AG20443 (cell line): ENCODE data around the gene ESYT2.
"Not testable (repeated sequence)": the region's sequence is repeated elsewhere in the genome, so short reads cannot be mapped to it uniquely, and the experiment has no call there.

Experiments used
- DNase-seq: peaks from one replicate; pipeline ENCODE4 v3.0.0; 2012; ENCODE audit warnings: low spot score, mixed read lengths

ESYT2 gene

DNA sequence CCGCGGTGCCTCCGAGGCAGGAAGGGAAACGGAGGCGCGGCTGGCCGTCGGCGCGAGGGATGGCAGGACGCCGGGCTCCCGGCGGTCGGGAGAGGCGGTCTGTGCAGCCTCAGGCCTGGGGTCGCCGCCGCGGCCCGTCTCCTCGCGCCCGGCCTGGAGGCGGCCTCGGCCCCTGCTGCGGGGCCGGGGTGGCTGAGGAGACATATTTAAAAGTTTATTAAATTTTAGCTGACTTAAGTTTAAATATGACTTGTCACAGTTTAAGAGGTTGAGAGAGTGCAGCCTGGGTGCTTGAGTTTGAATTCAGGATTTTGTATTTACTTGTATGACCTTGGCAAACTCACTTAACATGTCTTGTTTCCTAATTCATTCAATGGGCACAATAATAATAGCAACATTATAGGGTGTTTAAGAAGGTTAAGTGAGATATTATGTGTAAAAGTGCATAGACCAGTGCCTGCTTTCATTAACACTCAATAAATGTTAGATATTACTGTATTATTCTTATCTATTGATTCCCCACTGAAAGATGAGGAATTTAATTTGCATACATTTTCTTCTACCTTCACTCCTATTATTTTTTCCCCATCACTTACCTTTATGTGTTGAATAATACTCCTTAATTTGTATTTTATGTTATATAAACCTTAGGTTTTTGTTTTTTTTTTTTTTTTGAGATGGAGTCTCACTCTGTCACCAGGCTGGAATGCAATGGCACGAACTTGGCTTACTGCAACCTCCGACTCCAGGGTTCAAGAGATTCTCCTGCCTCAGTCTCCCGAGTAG lies 27.8 kb upstream of the ESYT2 start:
- DNase-seq: no peak

GRCh38 chr7:158854681-158855081 lies 25.4 kb upstream of the ESYT2 start:
- DNase-seq: no peak

- DNase-seq: no peak
These were observed 21.3 kb upstream of the ESYT2 start for GRCh38 chr7:158850545-158851102.

- no peak for DNase-seq
These were observed 20.6 kb upstream of the ESYT2 start for GRCh38 chr7:158849768-158850544.

- no peak for DNase-seq
These were observed 20.1 kb upstream of the ESYT2 start for GRCh38 chr7:158849442-158849767.

DNA sequence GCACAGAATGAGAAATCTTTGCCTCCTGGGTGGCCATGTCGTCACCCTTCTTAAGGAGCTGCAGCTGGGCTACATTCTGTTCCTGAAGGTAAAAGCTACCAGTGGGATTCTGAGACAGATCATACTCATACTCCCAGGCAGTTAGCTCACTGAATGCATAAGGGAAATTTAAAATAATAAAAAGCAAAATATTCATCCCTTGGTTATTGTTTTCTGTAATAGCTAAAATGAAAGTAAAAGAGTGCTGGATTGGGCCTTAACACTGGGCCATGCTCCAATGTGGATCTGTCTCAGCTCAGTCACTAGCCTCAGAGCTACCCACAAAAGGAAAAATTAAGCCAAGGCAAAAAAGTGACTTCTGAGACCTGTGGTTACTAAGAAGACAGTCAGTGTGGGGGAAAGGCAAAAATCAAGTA lies 18.1 kb upstream of the ESYT2 start:
- peak; percentile 28 for DNase-seq

GRCh38 chr7:158846304-158846703 lies 17.0 kb upstream of the ESYT2 start:
- no peak for DNase-seq

DNA sequence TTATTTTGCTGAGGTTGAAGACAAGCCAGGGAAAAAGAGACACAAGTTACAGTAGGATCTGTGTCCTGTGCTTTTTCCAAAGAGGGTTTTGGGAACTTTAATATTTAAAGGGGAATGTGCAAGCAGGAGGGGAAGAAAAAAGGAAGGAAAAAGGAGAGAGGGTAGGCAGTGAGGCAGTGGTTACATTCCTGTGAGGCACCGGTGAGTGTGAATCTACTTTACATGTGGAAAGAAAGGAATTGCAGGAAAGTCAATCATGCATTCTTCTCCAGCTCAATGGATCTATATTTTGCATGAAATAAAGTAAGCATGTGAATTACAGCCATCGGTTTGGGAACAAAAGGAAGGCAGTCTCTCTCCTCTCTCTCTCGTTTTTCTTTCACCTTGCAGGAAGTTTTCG lies 14.5 kb upstream of the ESYT2 start:
- no peak for DNase-seq

DNA sequence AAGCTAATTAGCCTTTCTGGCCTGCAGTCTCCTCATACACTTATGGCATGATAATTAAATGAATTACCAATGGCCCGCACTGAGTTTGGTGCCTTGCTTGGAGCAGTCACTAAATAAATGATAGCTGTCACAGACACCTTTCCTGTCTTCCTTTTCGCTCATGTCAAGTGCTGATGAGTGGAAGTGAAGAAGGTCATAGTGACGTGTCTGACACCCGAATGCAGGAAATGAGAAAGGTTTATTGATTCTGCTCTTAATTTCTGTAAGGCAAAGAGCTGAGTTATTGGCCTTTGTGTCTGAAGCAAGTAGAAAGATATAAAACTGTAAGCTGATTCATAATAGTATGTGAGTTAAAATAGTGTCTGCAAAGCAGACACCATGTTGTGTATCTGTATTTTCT lies 13.2 kb upstream of the ESYT2 start:
- no peak for DNase-seq

GRCh38 chr7:158840604-158841003 lies 11.3 kb upstream of the ESYT2 start:
- no peak for DNase-seq

DNA sequence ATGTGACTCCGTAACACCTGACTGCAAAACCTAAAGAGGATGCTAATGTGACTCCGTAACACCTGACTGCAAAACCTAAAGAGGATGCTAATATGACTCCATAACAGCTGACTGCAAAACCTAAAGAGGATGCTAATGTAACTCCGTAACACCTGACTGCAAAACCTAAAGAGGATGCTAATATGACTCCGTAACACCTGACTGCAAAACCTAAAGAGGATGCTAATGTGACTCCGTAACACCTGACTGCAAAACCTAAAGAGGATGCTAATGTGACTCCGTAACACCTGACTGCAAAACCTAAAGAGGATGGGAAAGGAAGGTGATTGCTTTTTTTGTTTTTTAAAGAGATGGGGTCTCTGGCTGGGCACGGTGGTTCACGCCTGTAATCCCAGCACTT lies 9.9 kb upstream of the ESYT2 start:
- DNase-seq: not testable (repeated sequence)

DNA sequence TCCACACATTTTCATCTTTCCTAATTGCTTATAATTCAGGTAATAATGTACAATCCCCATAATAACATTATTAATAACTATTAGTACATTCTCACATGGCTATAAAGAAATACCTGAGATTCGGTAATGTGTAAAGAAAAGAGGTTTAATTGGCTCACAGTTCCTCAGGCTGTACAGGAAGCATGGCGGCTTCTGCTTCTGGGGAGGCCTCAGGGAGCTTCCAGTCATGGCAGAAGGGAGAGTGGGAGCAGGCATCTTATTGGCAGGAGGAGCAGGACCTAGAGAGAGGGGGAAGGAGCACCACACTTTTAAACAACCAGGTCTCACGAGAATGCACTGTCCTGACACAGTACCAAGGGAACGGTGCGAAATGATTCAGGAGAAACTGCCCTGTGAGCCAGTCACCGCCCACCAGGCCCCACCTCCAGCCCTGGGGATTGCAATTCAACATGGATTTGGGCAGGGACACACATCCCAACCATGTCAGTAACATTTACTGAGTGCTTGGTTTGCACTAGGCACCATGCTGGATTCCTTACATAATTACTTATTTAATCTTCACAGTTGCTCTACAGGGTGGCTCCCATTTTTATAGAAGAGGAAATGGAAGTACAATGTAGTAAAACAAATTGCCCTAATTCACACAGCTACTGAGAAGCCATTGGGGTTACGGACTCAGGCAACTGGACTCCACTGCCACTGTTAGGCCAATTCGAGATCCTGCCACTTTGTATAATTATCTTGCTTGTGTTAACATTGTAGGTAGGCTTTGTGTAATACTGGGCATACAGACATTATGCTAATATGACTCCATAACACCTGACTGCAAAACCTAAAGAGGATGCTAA lies 8.7 kb upstream of the ESYT2 start:
- no peak for DNase-seq

GRCh38 chr7:158836692-158837091 lies 7.4 kb upstream of the ESYT2 start:
- no peak for DNase-seq

DNA sequence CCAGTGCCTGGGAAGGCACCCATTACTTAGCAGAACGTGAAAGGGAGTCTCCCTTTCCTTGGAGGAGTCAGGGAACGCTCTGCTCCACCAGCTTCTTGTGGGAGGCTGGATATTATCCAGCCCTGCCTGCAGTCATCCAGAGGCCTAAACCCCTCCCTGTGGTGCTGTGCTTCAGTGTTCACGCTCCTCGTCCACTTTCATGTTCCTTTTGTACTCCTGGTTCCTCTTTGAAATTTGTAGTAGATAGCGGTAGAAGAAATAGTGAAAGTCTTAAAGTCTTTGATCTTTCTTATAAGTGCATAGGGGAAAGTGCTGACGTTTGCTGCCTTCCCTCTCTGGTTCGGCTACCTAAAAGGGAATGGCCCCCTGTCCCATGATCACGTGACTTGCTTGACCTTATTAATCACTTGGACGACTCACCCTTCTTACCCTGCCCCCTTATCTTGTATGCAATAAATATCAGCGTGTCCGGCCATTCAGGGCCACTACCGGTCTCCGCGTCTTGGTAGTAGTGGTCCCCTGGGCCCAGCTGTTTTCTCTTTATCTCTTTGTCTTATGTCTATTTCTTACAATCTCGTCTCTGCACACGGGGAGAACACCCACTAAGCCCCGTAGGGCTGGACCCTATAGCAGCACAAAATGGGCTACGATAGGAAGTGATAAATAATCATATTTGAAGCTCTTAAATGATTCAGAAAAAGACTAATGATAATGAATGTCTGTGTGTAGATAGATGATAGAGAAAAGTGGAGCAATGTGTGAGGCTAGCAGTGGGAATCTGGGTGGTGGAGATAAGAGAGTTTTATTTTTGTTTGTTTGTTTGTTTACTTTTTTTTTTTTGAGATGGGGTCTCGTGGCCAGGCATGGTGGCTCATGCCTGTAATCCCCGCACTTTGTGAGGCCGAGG lies 5.8 kb upstream of the ESYT2 start:
- DNase-seq: no peak

DNA sequence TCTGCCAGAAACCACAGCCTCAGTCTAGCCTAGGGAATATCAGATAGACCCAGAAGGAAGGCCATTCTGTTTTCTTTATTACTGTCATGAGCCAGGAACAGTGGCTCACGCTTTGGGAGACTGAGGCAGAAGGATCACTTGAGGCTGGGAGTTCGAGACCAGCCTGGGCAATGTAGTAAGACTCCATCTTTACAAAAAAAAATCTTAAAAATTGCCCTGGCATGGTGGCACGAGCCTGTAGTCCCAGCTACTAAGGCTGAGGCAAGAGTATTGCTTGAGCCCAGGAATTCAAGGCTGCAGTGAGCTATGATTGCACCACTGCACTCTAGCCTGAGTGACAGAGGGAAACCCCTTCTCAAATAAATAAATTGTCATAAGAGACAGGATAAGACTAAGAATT lies 3.7 kb upstream of the ESYT2 start:
- DNase-seq: no peak

- no peak for DNase-seq
These were observed 2.4 kb upstream of the ESYT2 start for GRCh38 chr7:158831738-158832091.

GRCh38 chr7:158830211-158830723 lies 958 bp upstream of the ESYT2 start:
- no peak for DNase-seq

DNA sequence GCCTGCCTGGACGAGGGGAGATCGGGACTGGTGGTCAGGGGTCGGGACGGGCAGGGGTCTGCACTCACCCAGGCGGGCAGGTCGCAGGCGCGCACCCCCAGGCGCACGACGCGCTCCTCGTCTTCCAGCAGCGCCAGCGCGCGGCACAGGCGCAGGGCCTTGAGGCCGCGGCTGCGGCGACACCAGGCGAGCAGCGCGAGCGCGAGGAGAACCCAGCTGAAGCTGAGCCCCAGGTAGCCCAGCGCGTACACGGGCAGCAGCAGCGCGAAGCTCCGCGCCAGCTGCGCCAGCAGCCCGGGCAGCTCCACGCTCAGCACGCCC lies 328 bp downstream of the ESYT2 start:
- DNase-seq: peak; percentile 74

DNA sequence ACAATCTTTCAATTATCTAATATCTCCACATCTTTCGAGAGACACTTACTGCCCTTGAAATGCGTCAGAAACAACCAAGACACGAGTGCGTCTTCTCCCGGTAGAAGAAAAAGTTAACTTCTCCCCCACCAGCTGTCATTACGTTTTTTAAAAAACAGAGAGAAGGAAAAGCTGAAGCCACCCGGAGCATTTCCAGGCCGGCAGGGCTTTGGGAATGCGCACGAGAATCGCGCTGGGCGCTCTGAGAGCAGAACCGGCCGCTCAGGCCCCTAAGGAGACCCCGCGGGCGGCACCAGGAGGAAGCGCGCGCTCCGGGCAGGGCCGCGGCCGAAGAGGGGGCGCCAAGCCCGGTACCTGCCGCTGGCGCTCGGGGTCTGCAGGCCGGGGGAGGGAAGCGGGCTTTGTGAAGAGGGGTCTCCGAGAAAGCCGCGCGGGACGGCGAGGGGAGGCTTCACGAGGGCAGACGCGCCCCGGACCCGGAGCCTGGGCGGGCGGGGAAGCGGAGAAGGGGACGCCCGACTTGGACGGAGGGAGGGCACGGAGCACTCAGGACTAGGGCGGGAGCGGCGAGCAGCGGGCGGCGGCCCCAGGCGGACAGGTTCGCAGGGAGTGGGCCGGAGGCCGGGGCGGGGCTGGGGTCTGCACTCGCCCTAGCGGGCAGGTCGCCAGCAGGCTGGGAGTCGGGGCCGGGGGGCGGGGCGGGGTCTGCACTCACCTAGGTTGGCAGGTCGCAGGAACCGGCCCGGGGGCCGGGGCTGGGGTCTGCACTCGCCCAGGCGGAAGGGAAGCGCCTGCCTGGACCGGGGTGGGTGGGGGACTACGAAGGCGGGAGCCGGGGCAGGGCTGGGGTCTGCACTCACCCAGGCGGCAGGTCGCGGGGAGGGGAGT lies 932 bp downstream of the ESYT2 start:
- peak; percentile 40 for DNase-seq

DNA sequence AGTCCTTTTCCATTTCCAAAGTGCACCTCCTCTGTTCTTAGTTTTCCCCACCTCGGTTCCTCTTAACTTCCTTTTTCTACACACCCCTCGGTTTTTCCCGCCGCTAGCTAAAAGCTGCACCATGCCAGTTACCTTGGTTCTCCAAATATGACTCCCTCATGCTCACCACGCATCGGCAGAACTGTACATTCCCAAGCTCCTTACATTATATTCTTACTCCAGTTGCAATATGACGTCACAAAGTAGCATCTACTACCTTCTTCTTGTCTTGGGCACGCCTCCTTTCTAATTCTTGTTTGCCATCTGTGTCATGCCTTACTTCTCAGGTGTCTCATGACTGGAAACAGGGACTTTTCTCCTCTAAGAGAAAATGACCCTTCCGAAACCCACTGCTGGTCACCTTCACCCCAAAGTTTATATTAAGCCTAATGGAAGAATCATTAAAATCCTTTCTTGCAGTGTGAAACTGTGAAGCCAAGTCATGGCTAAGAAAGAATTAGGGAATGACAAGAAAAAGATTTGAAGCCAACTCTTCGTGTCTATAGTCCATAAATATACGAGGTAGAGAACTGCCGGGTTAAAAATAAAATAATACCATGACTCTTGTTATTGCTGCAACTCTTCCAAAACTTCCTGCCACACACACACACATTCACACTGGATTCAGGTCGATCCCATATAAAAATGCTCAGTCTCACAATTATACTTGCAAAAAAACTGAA lies 1.7 kb downstream of the ESYT2 start:
- DNase-seq: no peak
